ENCODE measurements around the gene JTB. TPM values are rescaled to one million over a fixed set of nuclear protein-coding genes. Genes with fewer than 3 reads are reported as not detected.
A peak's percentile ranks its signal among the peaks of the same experiment; 100 is the strongest.

Gene JTB
- total RNA-seq, 1 experiment from 2014 or later = 123 TPM

DNA sequence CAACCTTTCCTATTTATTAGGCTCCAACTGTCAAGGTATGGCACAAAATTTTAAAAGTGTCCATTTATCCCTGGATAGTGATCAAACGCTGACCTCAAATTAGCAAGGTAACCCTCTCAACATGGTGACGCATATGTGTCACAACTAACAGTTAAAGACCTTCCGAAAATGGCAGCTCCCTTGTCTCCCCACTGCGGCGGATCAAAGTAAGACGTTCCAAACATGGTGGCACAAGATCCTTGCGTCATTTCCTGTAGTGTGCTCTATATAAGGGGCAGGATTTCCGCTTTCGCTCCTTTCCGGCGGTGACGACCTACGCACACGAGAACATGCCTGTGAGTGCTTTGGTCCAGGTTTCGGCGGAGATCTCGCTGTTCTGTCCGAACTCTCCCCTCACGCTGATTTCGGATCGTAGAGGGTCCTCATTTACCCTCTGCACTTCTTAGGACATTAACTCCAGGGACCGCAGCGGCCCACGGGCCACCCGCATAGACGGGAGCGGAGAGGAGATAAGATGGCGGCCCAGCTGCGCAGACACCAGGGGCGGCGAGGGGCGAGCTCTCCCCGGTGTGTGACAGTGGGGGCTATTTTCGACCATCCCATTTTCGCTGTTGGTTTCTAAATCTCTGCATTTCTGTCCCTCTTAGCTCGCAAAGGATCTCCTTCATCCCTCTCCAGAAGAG is 13.1 kb upstream of the JTB start, which contains the start of gene RPS27 (continued):
- TF ChIP-seq, protein P1, sequence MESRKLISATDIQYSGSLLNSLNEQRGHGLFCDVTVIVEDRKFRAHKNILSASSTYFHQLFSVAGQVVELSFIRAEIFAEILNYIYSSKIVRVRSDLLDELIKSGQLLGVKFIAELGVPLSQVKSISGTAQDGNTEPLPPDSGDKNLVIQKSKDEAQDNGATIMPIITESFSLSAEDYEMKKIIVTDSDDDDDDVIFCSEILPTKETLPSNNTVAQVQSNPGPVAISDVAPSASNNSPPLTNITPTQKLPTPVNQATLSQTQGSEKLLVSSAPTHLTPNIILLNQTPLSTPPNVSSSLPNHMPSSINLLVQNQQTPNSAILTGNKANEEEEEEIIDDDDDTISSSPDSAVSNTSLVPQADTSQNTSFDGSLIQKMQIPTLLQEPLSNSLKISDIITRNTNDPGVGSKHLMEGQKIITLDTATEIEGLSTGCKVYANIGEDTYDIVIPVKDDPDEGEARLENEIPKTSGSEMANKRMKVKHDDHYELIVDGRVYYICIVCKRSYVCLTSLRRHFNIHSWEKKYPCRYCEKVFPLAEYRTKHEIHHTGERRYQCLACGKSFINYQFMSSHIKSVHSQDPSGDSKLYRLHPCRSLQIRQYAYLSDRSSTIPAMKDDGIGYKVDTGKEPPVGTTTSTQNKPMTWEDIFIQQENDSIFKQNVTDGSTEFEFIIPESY (IDR thresholded peaks at IDR 0.05; ENCODE audit: extremely low read depth, insufficient replicate concordance, low read length) = peak; percentile 78
- TF ChIP-seq RAD21 (IDR thresholded peaks at IDR 0.05; ENCODE audit: low read depth) = no peak
- TF ChIP-seq CEBPB (IDR thresholded peaks at IDR 0.05; ENCODE audit: low read depth) = no peak
- TF ChIP-seq YY1 (IDR thresholded peaks at IDR 0.05; ENCODE audit: extremely low read depth, insufficient replicate concordance, low read depth, low read length) = peak; percentile 100
- no peak; the same call in 1 of the 2 replicates for TF ChIP-seq ZFX (IDR thresholded peaks at IDR 0.05)
- TF ChIP-seq ZNF274 (IDR thresholded peaks at IDR 0.05; ENCODE audit: low read depth, low read length) = no peak
- TF ChIP-seq SP1 (IDR thresholded peaks at IDR 0.05; ENCODE audit: low read depth) = peak; percentile 89
- TF ChIP-seq TCF7L2 (IDR thresholded peaks at IDR 0.05; ENCODE audit: borderline replicate concordance, extremely low read depth, insufficient read depth, insufficient read length) = peak; percentile 100
- TF ChIP-seq, protein P2, sequence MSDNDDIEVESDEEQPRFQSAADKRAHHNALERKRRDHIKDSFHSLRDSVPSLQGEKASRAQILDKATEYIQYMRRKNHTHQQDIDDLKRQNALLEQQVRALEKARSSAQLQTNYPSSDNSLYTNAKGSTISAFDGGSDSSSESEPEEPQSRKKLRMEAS (IDR thresholded peaks at IDR 0.05) = peak; percentile 78
- TF ChIP-seq POLR2A (IDR thresholded peaks at IDR 0.05; ENCODE audit: borderline replicate concordance, extremely low read depth, insufficient read depth, insufficient read length) = peak; percentile 99
- TF ChIP-seq FOSL1 (IDR thresholded peaks at IDR 0.05; ENCODE audit: low read depth) = no peak

Data from HCT116 (cell line).